ENCODE results near the gene HDAC9.

Gene HDAC9

DNA sequence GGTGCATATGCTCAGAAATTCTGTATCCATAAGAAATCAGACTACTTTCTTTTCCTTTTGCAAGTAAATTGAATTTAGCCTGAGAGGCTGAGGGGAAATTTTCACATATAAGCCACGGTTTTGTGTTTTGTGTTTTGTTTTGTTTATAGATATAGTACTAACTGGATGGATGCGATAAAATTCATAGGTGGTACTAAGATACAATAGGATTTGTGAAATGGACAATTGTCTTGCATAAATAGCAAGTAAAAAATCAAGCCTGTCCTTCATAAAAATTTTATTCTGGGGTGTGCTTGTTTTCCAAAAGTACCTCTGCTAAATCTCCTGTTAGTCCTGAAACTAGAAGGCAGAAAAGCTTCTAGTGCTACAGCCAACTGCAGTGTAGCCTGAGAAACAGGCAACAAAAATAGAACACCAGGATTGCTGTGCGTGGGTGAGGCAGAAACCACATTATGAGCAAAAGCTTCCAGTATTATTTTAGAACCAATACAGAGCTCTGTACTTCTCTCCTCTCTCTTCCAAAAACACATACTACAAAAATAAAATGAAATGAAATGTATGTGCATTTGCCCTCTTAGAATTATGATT, 634 bp upstream of the HDAC9 start:
- DNase-seq: peak; percentile 49

DNA sequence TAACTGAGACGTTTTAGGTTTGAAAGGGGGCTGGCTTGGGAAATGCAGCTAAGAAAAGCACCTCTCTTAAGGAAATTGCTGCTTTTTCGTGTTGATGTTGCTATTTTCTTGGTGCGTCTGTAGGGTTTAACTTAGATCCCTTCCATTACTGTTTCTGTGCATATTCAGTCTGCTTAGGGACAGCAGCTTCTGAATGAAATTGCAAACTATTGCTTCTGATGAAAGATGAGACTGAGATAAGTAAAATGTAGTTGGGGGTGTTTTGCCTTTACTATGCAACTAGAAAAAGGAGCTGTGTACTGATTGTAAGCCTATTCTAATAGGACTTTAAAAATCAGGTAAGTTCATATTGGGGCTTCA, 772 bp downstream of the HDAC9 start:
- DNase-seq: no peak

DNA sequence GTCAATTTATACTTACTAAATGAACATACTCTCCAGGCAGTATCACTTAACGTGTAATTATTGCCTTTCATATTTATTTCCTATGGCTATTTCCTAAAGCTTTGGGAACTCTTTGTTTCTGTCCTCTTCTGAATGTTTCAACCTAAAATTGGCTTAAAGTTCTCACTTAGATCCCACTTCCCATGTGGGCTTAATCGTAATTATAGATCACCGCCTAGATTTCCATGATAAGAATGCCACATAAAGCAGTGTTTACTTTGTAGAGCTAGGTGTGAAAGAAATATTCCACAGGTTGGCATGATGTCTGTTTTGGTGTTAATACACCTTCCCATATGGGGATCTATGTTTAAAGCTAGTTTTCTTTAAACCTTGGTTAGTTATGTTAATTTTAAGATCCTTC, 1.5 kb downstream of the HDAC9 start:
- DNase-seq: no peak

DNA sequence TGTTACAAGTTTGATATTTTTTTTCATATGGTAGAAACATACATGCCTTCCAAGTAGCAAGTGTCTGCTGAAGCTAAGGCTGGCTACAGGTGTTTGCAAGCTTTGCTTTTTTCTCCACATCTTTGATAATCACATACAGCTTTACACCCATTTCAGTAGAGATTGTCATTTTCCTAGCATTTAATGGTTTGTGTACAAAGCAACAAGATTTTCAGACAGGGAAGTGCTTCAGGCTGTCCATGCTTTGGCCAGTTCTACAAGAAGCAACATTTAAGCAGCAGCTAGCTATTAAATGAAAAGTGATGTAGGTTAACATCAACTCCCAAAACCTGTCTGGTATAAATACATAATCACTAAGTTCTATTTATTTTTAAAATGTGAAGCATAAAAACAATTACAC, 2.3 kb downstream of the HDAC9 start:
- no peak for DNase-seq

DNA sequence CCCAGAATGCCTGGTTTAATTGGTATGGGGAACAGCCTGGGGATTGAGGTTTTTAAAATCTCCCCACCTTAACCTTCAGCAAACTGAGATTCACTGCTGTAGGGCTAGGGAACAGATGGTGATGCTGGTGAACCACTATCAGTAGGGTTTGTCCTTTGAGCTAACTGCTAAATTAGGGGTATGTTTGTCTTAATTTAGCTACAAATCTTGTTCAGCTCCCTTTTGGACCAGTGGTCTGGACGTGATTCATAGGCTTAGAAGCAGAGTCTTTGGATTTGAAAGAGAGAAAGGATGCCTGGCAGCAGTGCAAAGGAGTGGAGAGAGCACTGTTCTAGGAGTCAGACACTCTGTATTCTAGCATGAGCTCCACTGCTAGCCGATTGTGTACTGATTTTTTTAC, 2.8 kb downstream of the HDAC9 start:
- no peak for DNase-seq

DNA sequence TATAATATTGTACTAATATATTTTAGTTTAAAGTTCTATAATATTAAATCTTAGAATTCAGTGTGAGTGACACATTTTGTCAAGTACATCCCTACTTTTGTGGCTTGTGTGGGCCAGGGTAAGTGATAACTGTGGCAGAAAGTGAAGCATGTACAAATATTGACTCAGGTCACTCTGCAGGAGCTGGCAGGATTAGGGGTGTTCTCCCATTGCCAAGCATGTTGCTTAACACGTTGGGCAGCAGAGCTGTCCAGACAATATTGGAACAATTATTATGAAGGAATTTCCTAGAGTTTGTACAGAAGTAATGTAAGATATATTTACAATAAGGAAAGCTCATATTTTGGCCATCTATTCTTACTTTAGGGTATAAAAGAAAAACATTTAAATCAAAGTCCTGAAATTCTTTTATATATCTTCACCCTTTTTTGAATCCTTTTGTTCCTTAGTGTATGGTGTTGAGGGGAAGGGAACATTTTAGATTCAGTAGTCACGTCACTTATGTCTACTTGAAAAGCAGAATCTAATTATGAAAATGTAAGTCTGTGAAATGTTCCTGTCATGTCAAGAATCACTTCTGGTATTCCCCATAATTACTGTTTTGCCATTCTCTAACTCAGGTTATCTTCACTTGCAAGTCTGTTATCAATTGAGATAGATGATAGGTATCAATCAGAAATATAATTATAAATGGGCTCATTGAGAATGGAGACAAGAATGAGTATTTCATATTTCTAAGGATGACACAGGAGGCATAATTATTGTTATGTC, 4.0 kb downstream of the HDAC9 start:
- DNase-seq: no peak

DNA sequence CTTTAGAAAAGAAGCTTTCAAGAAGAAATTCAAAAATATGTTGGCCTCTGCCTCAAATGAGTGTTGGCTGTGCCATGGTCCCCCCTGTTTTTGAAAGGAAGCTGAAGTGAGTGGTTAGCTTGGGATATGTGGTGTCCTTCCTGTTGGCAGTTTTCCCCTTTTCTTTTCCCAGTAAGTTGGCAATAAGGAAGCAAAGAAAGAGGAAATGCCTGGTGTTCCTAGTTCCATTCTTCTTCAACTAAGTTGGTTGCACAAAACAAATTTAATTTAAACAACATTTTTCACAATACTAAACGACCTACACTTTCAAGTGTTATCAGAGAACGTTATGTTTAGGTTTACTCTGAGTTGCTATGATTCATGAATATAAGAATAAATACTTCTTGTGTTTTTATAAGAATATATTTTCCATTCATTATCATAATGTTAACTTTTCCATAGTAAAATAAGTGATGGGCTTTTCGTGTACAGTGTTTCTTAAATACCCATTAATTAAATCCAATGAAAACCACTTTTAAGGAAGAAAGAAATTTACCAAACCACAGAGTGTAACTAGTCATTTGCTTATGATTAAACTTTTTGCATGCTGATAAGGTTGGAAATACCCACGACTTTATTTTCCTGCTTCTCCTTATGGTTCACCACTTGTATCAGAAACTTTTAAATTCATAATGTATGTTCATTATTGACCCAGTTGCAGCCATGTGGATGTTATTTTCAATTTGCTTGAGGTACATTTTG, 7.7 kb downstream of the HDAC9 start:
- peak; percentile 15 for DNase-seq

DNA sequence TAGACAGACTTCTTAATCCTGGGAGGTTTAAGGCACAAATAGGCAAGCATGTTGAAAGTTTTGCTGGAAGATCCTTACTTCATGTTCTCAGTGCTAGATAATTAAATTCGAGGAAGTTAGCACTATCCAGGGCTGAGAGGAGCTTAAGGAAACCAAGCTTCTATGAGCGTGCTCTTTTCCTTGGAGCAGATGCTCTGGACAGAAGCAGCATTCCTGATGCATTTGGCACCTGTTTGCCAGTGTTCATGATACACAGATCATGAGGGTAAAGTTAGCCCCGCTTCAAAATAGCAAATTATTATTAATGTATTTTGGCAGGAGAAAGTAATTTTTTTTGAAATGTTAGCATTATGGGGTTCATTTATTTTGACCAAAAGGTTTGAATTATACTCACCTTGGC, 9.4 kb downstream of the HDAC9 start:
- no peak for DNase-seq

DNA sequence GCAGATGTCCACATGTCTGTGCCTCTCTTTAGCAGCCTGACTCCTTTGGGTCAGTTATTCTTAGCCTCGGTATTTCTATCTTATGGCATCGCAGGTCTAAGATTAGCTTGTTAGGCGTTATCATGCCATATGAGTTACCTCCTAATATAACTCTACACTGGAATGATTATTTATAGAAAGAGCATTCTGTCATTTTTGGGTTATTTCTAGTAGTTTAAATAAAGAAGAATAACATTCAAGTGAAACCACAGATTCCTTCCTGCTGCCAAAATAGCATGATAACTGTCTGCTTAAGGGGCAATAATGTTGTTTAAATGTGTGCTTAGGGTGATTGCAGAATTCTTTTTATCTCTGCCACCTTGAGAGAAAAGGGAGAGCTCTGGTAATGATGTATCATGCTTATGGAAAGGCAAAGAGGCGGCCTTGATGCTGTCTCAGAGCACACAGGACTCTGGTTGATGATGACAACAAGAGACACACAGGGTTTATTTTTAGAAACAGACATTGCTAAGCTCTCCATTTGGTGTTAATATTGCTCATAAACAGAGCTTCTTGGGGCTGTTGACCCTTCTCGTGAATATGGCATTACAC, 10.4 kb downstream of the HDAC9 start:
- peak; percentile 82 for DNase-seq

DNA sequence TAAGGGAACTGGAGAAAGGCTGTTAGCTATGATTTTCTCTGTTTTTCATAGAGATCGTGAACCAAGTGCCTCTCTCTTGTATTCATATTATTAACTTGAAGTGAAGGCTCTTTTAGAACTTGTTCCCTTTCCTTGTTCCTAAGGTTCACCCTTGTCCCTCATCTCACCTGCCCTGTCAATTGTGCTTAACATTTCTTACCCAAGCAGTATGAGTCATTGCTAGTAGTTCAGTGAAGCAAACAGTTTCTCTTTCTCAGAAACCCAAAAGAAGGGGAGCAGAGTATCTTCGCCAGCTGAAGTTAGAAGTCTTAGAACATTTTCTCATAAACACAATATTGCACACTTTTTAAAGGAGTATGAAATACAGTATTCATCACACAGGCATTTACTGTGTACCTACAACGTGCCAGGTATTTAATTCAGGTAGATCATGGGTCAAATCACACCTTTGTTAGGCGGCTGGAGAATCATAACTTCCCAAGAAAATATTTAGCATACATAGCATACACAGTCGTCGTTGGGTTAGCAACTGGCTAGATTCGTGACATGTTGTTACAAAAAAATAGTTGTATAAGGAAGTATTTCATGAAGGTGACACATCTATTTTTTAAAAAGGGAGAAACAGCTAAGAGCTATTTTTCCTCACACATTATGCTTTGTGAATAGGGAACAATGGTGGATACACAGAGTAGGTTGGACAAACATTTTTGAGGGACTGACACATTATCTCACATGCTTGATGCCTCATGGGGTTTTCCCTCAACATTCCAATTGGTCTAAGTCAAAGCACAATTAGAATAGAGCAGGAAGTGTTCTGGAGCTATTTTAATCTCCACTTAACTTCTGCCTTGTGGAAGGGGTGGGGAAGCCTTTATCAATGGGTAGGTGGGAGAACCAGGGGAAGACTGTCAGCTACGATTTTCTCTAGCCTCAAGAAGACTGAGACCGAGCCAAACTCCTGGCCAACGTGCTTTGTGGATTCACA, 13.2 kb downstream of the HDAC9 start:
- DNase-seq: peak; percentile 98

DNA sequence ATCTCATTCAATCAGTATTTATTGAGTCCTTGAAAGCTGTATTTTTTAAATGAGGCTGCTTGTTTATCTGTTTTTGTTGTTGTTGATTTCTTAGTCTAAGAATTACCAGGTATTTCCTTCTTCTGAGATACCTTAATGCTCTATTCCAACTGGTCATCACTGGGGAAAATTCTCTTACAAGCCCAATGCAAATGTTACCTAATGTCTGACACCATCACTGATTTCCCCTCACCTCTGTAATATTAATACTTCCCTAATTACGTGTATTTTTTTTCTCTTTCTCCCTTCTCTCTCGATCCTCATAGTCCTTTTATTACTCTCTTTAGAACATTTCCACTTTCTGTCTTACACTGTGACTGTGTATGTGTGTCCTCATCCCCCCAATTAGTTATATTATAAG, 13.9 kb downstream of the HDAC9 start:
- peak; percentile 11 for DNase-seq

DNA sequence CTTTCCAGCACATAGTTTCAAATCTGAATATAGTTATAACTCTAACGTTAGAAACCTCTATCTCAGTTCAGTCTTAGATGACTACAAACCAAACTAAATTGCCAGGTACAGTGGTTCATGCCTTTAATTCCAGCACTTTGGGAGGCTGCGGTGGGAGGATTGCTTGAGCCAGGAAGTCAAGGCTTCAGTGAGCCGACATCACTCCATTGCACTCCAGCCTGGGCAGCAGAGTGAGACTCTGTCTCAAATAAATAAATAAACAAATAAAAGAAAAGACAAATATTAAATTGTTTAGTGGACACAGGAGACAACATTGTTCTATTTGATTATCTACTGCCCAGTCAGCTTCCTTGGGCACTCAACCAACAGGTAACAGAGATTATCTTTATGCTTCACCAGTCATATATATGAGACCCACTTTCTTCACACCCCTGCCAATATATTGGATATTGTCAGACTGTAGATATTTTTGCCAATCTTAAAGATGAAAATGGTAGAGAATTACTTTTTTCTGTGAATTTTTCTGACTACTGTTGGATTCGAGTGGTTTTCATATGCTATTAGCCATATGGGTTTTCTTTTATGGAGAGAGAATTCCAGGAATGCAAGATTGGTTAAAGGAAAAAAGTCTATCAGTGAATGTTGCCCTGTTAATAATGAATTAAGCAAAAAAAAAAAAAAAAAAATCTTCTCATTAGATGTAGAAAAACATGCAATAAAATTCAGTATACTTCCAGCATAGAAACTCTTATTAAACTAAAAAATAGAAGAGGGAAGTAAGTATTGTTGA, 16.0 kb downstream of the HDAC9 start:
- peak; percentile 39 for DNase-seq

DNA sequence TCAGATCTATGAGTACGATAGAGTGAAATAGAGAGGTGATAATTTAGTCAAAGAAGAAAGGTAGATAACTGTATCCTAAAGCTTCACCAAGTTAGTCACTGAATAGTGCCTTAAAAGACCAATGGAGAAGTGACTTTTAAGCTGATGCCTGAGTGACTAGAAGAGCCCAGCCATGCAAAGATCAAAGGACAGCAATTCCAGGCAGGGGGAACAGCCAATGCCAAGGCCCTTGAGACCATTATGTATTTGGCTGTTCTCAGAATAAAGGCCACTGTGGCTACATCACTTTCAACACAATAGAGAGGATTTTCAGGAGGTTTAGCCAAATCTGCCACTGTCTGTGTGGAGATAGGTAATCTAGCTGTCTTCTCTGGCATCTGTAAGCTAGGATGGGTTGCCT, 17.8 kb downstream of the HDAC9 start:
- no peak for DNase-seq

DNA sequence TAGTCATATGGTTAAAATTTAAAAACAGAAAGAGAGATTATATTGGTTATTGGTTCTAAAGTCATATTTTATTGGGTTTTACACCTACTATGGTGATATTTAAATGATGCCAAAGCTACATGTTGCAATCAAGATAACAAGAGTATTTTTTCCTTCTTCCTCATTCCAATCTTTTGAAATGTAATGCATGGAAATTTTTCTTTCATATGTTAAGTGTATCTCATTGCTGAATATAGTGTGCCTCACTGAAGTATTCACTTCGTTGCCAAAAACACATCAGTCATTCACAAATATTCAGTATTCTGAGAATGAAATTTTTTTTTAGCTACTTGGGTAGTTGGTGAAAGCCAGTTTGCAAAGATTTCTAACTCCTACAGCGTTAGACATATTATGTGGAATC, 19.5 kb downstream of the HDAC9 start:
- DNase-seq: peak; percentile 73

DNA sequence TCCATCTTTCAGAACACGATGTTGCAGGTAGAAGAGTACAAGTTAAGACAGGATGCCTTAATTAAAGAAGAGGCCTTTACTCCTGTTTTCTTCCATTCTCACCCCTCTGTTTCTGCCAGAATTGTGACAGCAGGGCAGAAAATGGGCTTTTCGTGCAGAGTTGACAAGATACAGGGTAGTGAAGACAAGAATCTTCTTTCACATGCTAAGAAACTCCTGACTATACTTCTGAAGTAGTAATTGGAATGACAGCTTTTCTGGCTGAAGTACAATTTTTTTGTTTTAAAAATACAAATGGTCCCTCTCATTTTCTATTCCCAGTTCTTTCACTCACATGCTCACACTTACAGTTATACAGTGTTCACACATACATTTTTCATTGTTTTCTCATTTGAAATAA, 22.1 kb downstream of the HDAC9 start:
- DNase-seq: no peak

DNA sequence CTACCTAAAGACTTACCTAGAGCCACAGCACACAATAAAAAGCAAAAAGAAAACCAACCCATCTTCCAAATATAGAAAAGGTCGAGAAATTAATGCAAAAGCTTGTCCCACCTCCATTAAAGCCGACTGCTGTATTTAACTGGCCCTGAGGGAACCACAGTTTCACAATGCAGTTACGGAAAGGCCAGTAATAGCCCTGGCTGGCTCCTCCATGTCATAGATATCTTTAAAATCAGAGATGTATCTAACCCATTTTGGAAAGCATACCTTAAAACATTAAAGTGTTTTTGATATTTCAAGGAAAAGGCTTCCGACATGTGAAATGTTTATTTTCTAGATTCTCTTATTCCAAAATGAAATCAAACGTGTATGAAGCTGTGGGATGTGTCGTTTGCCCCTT, 23.0 kb downstream of the HDAC9 start:
- DNase-seq: no peak

DNA sequence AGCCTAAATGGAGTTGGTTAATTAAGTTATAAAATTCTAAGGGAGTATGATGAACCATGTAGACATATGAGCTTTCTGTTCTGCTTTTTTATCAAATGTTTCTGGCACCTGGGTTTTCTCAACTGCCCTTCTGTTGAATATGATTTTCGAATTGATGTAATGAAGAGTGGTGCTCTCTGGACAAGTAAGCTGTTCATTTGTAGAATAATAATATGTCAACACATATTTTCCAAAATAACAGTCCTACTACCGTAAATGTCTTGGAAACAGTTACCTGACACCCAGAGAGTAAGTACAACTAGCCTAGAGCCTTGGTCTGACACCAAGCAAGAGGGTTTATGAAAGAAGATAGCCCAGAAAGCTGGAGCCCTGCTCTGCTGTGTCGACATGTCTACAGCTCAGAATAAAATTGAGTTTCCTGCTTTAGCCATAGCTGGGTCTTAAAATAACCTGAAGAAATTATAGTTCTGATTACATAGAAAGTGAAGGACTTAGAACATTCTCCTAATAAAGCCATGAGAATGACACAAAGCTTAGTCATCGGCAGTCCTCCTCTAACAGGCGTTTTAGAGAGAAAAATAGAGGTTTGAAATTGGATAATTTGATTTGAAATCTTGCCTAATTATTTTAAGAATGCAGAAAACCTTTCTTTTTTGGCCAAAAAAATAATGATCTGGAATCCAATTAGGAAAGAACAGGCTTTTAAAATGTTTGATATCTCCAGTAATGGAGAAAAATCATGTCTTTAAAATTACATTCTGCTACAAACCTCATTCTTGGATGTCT, 25.1 kb downstream of the HDAC9 start:
- DNase-seq: peak; percentile 90

DNA sequence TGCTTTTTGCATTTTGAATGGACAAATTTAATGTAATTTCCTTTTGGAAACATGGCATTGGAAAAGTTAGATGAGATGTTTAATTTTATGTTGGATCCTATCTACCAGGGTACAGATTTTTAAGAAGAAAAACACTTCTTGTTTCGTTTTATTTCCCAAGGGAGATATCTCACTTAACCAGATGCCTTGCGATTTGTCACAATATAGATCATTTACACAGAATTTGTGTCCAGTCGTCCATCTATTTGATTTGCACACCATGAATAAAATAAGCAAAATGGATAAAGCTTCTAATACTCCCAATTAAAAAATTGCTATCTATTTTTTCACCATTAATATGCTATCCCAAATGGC, 25.7 kb downstream of the HDAC9 start:
- no peak for DNase-seq

DNA sequence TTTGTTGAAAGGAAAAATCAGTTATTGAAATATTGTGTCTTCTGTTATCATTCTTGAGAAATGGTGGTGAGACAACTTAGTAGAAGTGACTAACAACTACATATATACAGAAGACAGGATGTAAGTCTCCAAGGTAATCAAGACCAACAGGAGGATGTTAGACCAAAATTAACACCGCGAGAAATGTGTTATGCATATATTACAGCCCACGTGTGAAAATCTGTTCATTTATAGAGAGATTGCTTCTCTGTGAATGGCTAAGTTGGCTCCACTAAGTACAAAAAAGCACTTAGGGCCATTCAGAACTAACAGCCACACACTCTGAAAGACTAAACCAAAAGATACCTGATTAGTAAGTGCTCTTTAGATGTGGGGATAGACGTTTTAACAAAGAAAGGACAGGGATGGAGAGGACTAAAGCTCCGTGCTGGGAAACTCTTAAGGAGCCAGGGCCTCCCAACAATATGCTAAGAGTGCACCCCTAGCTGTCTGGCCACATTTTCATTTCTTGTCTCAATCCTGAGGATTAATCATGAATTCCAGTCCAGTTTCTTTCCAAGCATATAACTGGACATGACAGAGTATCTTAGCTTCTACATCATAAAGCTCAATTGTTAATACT, 26.5 kb downstream of the HDAC9 start:
- no peak for DNase-seq

DNA sequence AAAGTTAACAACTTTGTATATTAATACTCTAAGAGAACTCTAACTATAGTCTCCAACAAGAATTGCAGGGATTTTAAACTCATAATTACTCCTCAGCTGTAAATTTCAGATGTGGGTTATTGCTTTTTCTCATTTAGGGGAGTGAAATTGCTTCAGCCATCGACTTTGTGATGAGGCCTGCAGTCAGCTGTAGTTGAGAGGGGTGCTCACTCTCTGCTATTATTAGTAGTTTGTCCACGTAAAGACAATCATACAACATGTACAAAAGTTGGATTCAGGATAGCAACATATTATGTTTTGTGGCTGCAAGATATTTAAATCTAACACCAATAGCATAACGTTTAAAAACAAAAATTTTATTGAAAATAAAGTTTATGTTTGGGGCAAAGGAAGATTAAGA, 28.7 kb downstream of the HDAC9 start:
- no peak for DNase-seq

All from fibroblast of skin of right quadriceps (primary cell).